NCI-H2081 (cell line): ENCODE results near the gene MERTK.
"Not testable (repeated sequence)": the region's sequence is repeated elsewhere in the genome, so short reads cannot be mapped to it uniquely, and the experiment has no call there.

ENCODE experiments used
- DNase-seq, 2 experiments: peaks; one replicate each; lab custom pipeline; 2025; lab: John Stamatoyannopoulos, UW

The MERTK gene

DNA sequence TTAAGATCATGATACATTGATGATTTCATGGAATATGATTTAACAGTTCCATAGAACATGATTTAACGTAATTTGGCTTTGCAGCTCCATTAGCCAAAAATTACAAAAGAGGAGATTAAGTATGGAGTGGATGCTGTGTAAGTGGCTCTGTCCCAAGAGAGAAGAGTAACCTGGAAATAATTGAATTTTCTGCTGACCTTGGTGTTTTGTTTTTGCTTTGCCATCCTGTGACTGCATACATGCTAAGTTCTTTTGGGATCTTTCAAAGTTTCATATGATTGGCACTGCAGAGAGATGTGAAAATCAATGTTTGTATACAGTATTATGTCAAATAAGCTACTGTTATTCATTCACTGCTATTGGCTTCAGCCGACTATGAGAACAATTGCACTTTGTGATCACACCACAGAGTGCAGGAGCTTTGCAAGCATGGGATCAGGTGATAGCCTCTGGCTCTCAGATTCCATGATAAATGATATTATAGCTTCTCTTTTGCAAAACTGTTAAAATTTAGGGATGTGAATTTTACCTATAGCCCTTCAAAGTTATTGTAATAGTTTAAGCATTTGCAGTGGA lies 110.6 kb downstream of the MERTK start:
- DNase-seq, result no peak

DNA sequence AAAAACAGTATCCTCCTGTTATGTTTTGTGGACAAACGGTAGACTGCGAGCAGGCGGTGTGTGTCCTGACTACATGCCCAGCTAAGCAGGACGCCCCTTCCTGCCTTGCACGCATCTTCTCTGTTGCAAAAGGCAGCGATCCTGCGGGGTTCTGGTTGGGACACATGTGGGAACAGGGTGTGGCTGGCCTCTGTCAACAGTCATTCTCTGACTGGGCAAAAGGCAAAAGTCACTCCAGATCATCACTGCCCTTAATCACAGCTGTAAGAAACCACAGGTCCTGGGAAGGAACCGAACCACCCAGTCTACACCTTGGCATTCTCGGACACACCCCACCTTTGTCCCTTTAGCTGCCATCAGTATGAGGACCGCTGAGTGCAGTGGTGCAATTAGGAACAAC lies 112.3 kb downstream of the MERTK start:
- no peak for DNase-seq

DNA sequence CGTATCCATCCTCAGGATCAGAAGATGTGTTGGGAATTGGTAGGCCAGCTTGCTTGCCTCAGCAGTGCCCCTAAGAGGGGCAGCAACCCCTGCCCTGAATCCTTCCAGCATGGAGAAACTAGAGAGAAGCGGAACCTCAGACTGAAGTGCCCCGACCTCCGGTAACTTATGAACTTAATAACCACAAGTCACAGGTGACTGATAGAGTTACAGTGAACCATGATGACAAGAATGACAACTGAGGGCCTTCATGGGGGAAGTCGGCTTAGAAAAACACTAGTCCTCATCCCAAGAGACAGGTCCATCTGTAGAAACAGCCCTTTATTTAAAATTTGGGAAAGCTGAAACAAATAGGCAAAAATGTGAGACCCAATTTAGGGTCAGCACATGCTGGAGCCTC lies 114.1 kb downstream of the MERTK start:
- no peak for DNase-seq

DNA sequence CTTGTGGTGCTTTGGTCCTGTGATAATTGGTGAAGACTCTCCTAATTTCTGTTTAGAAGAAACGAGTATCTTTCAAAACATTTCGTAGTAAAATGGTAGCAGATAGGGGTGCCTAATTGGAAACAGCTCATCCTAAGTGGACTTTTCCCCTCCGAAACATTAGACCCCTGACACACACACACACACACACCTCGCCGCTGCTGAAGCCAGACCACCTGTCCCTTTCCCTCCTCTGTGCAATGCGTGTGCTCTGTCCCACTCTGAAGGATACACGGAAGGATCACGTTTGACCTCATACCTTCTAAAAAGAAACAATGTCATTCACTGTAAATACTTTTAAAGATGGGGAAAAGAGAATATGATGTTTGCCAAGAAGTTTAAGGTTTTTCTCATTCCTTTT lies 120.4 kb downstream of the MERTK start:
- DNase-seq, result no peak

DNA sequence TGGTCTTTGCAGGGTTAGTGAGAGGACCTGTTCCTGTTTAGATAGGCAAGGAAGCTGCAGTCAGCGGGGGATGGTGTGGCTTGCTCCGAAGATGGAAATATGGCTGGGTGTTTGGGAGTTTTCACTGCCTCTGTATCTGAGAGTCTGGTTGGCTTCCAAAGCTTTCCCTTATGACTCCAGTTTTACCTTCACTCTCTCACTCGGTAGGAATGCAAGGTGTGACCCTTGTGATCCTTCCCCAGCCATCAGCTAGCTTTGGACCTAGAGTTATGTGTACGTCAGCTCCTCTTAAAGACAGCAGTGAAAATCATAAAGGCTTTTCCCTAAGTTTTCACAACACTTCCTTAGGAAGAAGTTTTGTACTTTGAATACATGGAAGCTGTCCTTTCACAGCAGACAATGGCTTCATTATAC lies 121.2 kb downstream of the MERTK start:
- no peak for DNase-seq

DNA sequence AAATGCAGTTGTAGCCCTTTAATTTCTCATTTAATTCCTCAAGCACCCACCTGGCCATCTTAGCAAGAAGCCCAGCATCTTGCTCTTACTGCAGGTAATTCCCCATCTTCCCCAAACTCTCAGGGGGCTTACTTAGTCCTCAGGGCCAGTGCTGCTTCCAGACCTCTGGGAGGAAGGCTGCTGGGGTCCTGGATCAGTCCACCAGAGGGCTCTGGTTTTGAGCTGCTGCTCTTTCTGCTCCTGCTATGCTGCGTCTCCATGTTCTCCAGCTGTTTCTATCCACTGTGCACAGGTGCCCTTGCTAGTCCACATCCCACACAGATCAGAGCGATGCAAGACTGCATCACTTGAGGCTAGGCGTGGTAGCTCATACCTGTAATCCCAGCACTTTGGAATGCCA lies 122.2 kb downstream of the MERTK start:
- no peak for DNase-seq

DNA sequence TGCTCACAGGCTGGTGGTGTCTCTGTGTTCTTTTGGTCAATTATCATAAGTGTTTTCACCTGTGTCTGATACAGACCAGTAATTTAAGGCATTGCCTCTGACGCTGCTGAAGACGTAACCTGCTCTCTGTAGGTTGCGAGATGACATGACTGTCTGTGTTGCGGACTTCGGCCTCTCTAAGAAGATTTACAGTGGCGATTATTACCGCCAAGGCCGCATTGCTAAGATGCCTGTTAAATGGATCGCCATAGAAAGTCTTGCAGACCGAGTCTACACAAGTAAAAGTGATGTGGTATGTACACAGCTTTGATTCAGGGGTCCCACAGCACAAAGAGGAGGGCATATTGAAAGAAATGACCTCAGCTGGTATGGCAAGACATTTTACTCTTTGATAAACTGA lies 122.9 kb downstream of the MERTK start:
- no peak for DNase-seq

DNA sequence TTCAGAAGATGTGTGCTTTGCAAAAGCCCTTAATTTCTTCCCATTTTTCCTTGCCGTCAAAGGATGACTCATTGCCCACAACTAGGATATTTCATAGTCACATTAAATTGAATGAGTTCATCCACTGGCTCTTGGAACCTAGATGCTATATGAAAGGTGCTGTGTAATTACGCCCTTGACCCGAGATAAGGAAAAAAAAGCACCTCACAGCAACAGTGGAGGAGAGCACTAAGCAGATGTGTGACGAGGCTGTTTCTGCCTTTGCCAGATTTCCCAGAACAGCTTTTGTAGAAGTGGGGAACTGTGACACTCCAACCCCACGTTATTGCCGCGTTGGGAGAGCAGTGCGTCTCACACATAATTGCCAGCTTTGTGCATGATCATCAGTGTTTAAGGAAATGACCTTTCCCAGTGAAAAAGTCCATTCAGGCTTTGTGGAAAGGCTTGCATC lies 123.4 kb downstream of the MERTK start:
- no peak for DNase-seq

DNA sequence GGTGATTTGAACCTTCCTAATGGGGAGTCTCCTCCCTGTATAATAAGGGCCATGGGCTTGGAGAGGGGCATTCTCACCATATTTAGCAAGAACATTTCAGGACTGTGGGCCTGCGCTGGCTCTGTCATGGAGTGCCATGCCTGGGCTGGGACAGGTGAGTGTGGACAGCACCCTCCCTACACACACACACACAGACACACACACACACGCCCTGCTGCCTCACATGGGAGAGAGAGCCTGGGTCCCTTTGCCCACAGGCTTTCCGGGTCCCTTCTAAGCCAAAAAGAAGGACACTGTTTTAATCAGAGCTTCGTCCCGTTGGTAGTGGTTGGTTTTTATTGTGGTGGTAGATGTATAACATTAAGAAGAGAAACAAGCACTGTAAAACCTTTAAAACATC lies 125.3 kb downstream of the MERTK start:
- no peak for DNase-seq

DNA sequence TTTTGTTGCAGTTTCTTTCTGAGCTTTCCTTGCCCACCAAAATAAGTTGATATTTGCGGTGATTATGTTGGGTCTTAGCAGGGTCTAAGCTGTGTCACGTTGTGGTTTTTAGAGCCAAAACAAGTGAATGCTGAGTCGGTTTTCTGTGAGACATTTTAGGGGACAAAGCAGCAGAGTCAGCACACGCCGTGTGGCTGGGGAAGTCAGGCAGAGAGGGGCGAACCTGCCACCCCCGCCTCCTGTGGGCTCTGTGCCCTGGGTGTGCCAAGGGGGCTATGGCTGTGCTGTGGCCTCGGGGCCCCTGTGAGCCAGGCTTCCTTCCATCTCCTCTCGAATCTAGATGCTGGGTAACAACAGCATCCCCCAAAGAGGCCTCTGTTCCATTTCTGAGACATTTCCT lies 125.8 kb downstream of the MERTK start:
- no peak for DNase-seq

DNA sequence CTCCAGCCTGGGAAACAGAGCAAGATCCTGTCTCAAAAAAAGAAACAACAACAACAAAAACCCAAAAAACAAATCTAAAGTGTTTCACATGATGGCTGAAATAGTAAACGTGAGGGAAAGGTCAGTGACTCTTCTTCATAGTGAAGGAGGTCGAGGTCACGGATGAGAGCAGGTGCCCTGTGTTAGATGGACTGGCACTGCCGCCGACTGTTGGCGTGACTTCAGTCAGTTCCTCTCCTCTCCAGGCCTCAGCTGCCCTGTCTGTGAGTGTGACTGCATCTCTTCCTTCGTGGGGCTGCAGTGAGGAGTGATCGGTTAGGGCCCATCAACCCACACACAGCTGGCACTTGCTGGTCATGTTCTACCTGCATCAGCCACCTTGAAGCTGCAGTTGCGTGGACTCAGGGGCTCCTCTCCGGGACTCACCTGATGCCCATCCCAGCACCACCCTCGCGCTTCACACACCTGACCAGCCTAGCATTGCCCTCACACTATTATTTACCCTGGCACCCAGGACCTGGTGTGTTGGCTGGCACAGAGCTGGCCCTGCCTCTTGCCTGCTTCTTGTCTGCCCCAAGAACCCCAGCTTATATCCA lies 126.6 kb downstream of the MERTK start:
- DNase-seq, result no peak

DNA sequence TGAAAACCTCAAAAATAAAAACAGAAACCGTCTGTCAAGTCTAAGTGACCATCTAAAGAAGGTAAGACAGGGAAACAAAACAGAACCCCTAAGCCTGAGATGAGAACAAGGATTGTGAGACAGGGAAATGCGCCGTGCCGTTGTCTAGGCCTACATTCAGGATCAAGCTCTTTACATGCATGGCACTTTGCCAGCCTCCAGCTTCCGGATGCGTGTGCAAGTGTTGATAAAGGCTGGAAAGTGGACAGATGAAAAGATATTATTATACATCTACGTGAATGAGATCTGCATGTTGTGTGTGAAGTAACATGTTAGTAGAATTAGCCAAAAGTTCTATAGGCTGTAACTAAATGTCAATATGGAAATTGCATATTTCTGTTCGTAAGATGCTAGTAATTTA lies 128.1 kb downstream of the MERTK start:
- peak in 1 of 2 experiments; percentile 5 for DNase-seq

DNA sequence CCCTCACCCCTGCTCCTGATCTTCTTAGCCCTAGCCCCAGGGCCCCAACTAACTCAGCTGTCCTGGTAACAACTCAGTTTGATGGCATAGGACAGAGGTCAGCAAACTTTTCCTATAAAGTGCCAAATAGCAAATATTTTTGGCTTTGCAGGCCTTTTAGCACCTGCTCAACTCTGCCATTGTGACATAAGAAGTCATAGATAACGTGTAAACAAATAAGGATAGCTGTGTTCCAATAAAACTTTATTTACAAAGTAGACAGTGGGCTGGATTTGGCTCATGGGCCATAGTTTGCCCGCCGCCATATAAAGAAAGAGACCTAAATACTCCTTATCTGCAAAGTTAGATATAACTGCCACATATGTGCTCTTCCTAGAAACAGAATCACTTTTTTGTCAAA lies 129.4 kb downstream of the MERTK start:
- DNase-seq, result no peak

DNA sequence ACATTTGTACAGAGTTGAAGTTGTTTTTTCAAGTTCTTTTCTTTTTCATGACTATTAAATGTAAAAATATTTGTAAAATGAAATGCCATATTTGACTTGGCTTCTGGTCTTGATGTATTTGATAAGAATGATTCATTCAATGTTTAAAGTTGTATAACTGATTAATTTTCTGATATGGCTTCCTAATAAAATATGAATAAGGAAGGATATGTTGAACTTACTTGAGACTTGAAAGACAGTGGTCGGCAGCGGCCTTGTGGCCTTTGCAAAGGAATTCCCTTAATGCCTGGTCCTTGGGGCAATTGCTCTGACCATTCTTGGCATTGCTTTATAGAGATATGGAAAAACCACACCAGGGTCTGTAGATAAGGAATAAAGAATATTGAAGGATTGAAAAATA lies 130.8 kb downstream of the MERTK start:
- DNase-seq, result no peak

DNA sequence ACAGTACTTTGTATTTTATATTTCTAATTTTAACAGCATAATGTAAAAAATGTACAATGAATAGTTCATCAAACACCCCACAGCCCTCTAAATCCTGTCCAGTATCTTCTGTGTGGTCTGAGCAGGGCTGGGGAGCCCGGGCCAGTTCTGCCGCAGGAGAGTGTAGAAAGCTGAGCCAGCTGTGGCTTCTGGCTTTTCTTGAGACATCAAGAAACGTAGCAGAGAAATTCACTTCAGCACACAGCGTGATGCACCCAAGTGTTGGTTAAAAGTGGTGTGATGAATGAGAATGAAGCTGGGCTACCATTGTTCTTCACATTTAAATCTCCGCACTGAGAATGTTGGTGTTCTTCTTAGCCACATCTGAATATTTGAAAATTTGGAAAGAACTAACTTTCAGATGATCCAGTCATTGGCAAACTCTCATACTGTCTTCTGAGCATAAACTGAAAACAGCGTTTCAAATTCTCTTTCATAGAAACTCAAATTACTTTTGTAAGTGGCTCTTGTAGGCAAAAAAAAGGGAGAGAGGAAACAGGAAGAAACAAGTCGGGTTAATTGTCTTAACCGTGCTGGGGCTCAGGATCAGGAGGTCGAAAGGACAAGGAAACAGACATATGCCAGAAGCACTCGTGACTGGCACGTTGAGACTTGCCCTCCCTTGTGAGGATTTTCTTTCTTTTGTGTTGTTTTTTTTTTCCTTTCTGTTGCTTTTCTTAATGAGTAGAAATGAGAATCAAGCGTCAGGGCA lies 133.2 kb downstream of the MERTK start:
- no peak for DNase-seq

DNA sequence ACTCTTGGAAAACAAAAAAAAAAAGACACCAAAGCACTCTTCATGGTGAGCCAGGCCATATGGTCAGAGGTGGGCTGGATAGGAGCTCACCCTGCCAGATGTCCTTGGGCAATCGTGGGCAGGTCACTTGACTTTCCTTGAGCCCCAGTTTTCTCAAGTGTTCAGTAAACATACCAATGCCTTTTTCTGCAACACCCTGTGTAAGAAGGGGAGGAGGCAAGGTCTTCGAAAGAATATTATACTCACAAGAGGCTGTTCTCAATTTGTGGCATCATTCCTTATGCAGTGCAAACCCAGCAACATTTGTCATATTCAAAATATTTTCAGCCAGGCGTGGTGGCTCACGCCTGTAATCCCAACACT lies 133.8 kb downstream of the MERTK start:
- no peak for DNase-seq

DNA sequence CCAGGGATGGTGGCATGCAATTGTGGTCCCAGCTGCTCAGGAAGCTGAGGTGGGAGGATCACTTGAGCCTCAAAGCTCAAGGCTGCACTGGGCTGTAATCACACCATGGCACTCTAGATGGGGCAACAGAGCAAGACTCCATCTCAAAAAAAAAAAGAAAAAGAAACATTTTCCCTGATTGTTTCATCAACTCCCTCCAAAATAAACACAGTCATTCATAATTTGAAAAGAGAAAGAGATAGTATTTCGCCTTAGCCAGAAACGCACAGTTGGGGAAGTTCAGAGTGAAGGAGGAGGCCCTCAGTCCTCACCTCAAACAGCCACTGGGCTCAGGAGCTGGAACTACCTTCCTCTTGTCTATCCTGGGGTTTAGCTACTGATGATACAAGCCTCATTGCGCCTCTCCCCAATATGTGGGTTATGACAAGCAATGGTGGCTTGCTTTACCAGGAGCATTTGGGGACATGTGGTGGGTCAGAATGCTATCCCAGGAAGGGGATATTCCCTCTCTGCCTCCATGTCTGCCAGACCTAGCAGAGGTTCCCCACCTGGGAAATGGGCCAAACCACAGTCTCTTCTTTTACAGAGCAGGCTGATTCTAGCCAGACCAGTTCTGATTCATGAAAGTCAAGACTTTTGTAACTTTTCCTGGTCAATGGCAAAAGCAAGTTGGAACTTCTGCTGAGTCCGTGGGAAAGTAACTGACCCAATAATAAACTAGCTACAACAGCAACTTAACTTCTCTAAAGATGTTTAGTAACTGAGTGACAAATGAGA lies 134.5 kb downstream of the MERTK start:
- no peak for DNase-seq

DNA sequence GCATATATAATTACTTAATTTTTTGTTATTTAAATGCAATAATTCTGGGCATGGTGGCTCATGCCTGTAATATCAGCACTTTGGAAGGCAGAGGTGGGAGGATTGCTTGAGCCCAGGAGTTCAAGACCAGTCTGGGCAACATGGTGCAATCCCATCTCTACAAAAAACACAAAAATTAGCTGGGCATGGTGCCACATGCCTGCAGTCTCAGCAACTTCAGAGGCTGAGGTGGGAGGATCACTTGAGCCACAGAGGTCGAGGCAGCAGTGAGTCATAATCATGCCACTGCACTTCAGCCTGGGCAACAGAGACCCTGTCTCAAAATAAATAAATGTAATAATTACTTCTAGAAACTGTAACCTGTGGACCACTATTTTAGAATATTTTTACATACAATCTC lies 135.2 kb downstream of the MERTK start:
- DNase-seq, result no peak

DNA sequence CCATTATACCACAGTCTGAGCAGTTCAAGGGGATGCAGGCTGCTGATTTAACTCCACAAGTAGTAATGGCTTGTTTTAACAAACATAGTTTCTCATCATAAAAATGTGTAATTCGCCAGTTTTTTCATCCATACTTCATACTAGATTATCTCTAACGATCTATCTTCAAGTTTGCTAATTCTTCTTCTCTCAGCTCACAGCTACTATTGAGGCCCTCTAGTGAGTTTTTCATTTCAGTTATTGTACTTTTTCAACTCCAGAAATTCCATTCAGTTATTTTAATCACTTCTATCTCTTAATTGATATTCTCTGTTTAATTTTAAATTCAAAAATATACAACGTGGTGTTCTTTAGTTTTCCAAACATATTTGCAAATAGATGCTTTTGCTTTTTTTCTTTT lies 136.5 kb downstream of the MERTK start:
- DNase-seq, result no peak

DNA sequence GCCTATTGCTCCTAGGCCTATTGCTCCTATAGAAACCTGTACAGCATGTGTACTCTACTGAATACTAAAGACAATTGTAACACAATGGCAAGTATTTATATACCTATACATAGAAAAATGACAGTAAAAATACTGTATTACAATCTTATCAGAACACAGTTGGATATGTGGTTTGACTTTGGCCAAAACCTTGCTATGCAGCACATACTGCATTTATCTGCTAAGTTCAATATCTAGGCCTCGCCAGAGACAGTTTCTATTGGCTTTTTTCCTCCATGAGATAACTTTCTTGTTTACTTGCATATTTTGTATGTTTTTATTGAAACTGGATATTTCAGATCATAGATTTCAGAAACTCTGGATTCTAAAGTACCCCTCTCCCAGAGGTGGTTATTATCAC lies 137.4 kb downstream of the MERTK start:
- no peak for DNase-seq

DNA sequence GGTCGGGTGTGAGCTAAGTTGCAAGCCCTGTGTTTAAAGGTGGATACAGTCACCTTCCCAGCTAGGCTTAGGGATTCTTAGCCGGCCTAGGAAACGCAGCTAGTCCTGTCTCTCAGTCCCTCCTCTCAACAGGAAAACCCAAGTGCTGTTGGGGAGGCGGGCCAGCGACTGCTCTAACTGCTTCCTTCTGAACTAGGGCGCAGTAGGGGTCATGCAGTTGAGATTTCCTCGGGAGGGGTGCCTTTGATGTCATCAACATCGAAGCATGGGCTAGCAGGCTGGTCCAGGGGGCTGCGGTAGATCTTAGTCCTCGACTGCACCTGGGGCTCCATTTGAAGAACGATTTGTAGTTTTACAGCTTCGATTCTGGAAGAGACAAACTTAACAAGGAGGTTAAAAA lies 141.1 kb downstream of the MERTK start:
- DNase-seq, result not testable (repeated sequence)

DNA sequence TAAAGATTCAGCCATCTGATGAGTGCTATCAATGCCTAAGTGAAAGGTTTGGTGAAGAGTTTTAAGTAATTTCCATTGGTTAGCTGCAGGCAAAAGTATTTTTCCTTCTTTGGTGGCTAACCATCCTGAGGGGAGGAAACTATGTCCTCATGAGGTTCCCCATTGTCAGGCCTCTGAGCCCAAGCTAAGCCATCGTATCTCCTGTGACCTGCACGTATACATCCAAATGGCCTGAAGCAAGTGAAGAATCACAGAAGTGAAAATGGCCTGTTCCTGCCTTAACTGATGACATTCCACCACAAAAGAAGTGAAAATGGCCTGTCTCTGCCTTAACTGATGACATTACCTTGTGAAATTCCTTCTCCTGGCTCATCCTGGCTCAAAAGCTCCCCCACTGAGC lies 141.7 kb downstream of the MERTK start:
- DNase-seq, result not testable (repeated sequence)

DNA sequence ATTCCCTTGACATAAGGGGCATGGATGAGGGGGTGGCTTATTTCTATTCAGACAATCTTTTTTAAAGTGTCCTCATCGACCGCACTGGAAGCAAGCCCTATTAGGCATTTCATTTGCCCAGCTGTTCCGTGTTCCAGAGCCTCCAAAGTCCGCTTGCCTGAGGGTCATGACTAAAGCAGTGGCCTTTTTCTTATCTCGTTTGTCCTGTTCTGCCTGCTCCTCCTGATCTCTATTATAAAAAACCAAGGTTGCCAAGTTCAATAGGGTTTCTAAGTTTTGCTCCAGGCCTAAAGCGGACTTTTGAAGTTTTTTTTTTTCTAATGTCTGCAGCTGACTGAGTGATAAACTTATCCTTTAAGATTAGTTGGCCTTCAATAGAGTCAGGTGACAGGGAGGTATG lies 143.1 kb downstream of the MERTK start:
- not testable (repeated sequence) for DNase-seq
